ENCODE results near the gene THEM5.

Gene THEM5

DNA sequence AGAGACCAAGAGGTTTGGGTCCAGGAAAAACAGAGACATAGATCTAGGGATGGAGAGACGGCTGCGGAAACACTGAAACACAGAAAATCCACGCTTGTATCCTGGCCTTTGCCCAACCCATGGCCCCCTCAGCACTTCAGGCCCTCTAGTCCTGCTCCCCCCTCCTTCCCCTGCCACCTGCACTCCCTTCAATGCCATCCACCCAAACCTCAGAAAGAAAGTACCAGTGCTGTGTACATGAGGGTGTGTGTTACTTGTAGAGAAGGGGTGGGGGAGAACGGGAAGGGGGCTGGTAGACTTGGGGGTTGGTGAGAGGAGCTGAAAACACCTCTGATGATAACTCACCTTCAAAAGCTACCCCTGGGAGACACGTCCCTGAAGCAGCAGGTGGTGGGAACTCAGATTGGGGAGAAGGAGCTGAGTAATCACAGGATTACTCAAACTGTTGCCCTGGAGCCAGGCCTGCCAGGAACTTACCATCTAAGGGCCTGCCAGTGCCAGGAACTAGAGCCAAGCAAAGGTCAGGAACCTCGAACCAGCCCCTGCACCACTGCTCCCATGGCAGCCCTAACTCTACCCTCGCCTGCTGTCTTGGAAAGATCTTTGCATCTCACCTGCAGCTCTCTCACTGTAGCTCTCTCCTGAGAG lies 33.4 kb downstream of the THEM5 start:
- no peak for DNase-seq (ENCODE audit: low read depth)

DNA sequence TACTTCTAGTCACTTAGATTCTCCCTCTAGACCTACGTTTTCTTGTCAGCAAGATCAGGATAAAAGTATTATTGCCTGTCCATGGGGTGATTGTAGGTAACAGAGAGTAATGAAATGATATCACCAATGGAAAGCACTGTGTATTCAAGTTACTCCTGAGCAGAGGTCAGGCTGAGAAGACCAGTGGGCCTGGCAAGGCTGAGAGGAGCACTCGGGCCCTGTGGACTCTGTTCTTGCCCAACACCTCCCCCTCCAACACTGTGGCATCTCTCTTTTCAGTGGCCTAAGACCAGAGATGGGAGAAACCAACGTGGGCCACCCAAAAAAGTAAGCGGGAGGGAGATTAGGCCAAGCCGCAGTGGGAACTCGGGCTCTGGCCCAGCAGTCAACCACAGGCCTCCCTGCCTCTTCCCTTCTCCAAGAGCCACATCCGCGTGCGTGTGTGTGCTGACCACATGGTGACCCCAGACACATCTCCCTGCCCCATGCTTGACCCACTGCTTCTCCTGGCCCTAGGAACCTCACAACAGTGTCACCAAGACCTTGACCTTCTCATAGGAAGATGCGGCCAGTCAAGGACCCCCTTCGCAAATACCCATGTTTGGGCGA lies 34.2 kb downstream of the THEM5 start:
- no peak for DNase-seq (ENCODE audit: low read depth)

DNA sequence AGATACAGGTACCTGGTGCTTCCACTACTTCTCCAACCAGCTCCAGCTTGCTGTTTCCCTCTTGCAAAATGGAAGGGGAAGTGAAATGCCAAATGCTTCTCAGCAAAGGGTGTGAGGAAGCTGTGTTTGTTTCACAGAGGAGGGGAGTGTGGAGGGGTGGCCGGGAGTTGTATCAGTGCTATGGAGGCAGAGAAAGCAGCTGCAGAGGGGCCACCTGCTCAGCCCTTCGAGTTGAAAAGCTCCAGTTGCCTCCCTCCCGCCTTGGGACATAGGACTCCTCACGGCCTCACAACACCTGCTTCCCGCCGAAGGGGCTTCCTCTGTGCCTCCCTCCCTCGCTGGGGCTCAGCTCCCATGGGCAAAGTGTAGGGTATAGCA lies 36.2 kb downstream of the THEM5 start:
- no peak for DNase-seq (ENCODE audit: low read depth)

DNA sequence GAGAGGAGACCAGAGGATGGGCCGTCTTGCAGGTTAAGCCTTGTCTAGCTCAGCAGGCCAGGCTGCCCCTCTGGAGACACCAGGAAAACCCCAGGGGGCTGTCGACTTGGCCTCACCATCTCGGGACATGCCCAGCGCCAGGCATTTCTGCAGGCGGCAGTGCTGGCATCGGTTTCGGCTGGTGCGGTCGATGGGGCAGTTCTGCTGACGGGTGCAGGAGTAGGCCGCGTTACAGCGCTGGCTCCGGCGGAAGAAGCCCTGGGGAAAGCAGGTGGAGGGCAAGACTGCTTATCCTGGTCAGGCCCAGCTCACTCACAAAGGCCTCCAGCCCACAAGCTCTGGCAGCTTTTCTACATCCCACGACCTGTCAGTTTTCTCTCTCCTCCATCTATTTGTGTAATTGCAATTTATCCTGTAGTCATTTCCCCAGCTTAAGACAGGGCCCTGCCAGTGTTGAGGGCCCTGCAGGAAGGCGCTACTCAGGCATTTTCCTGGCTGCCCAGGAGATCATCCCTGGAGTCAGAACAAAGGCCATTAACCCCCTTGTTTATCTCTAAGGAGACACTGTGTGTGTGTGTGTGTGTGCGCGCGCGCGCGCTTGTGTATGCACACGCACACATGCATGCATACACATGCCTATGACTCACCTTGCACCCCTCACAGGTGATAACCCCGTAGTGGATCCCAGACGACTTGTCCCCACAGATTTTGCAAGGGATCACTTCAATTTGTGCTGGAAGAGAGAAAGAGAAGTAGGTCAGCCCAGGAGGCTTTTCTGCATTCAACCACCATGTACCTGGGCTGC lies 36.8 kb downstream of the THEM5 start:
- DNase-seq (ENCODE audit: low read depth), result no peak

DNA sequence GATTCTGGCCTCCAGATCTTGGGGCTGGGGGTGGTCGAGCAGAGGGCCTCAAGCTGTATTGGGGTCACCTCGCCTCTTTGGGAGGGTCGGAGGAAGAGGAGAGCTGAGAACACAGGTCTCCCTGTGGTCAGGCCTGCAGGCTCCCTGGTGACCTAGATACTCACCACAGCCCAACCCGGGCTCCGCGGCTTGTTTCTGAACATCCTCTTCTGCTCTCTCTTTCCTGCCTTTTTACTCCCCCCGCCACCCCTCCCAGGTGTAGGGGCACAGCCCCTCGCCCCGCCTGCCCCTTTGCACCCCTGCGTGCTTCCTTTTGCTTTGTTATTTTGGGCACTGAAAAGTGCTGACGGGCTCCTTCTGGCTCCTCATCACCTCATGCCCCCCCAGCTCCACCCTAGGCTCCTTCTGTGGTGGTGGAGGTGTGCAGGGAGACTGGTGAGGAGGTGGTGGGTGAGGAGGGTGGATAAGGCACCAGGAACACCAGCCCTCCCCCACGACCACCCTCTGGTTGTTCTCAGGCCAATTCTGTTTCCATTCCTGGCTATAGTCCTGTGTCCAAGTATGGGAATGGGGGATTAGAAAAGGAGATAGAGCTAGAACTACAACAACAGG lies 37.7 kb downstream of the THEM5 start:
- DNase-seq (ENCODE audit: low read depth), result no peak

DNA sequence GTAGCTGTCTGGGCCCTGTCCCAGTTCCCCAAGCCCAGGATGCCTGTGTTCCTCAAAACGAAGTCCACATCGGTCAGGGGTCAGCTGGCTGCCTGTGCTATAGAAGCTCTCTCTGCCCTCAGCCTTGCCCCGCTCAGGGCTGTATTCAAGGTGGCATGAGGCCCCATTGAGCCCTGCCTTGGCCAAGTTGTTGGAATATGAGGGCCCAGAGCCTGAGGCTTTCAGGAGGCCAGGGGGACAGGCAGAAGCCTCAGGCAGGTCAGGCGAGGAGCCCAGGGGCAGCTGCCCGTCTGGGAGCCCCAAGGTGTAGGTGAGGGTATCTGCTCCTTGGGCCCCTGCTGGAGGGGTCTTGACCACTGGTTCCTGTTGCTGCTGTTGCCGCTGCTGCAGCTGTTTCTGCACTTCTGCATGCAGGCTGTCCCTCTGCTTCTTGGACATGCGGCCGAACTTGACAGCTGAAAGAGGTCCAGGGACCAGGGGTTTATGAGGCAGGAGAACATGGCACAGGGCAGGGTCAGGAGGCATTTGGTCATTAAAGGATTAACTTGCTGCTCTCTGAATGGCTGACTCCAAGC lies 38.5 kb downstream of the THEM5 start:
- DNase-seq (ENCODE audit: low read depth), result no peak

DNA sequence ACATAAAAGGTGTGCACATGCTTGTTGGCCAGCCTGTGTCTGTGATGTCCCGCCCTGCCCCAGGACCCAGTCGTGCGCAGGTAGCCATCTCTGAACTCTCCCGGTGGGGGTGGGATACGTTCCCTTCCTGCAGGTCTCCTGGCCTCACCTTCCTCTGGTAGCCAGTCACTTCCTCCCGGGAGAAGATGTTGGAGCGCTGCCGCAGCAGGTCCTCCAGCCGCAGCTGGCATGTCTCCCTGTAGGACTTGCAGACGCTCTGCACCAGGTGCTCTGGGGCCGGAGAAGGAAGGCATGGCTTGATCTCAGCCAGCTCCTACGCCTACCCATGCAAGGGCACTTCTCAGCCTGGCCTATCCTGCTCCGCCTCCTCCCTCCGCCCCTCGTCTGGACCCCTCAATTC lies 39.1 kb downstream of the THEM5 start:
- DNase-seq (ENCODE audit: low read depth), result no peak

DNA sequence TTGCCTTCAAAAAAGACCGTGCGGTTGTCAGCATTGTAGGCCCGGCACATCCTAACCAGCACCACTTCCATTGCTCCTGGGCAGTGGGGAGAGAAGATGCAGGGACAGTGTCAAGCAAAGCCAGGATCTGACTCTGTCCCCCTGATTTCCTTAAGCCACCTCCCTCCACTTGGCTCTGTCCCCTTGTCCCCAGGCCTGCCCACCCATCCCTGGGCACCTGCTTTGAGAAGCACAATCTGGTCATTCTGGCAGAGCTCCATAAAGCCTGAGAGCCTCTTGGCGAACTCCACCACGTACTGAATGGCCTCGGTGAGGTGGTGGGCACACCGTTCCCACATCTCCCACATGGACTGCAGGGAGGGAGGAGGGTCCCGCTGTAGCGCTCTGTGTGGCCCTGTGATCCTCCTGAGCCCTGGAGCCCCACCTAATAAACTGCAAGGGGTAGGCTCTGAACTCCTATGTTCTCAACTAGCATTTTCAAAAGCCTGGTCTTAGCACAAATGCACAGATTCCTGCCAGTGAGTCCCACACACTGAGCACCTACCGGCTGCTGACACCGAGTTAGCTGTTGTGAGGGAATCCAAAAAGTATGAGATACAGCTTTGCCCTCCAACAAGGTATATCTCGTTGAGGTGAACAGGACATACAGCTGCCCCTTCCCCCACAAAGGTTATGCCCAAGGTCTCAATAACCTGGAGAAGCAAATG lies 40.1 kb downstream of the THEM5 start:
- no peak for DNase-seq (ENCODE audit: low read depth)

DNA sequence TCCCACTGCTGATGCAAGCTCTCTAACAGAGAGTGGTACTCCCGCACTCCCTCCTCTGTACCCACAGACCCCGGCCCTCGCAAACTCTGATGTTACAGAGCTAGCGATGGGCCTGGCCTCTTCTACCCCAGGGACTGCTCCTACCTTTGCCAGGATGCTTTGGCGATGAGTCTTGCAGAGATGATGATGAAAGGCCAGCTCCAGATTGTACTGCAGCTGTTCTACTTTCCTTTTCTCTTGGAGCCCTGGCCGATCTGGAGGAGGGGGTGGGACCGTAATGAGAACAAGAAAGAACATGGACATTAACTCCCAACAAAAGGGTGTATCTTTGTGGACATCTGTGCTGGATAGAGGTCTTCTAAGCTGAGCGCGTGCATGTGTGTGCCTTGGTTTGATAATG lies 42.3 kb downstream of the THEM5 start:
- no peak for DNase-seq (ENCODE audit: low read depth)

DNA sequence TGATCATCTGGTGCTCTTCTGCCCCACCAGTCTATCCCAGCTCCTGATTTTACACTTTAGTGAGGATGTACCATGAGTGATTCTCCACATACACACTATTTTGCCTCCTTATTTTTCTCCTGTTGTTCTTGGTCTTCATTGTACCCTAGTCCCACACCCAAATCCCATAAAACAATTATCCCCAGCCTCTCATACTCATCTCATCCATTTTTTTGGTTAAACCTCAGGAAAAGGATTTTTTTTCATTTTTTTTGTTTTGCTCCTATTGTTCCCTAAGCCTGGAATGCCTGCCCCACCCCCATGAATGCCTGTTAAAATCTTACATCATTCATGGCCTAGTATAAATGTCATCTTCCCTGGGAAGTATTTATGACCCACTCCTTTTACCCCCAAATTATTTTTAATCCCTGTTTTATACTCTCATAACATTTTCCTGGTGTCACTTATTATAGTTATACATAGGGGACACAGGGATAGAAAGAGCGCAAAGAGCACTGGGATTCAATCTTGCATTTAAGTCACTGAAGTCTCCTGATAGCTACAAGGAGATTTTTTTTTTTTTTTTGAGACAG lies 43.4 kb downstream of the THEM5 start:
- no peak for DNase-seq (ENCODE audit: low read depth)

DNA sequence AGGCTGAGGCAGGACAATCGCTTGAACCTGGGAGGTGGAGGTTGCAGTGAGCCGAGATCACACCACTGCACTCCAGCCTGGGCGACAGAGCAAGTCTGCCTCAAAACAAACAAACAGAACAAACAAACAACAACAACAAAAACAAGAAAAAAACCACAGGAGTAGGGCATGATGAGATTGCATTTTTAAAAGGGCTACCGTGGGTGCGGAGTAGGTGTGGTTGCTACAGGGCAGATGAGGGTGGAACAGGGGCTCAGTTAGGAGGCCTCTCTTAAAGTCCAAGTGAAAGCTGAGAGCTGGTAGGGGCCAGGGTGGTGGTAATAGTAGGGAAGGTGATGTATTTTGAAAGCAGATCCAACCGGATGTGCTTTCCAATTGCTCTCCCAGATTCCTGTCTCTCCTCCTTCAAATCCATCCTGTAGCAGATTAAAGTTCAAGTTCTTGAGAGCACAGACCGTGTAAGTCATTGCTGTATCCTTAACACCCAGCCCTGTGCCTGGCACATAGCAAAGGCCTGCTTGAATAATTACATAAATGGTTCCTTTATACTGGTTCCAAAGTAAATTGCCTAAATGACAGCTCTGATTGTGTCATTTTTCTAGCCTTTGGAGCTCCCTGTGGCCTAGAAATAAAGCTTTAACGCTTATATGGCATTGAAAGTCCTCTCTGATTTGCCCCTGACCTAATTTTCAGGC lies 44.1 kb downstream of the THEM5 start:
- DNase-seq (ENCODE audit: low read depth), result no peak

DNA sequence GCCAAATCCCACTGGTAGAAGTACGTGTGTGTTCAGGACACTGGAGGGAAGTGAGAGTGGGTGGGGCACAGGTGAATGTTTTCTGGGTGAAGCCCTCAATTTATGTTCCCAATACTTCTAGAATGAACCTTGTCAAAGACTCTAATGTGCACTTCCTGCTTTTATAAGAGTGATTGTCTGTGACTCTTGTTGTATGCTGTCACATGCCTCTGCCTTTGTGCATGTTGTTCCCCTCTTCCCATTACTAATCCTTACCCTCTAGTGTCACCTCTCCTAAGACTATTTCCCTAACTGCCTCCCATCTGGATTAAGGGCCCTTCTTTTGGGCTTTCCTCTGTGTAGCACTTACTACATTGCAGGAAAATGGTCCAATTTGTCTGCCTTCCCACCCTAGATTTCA lies 45.7 kb downstream of the THEM5 start:
- no peak for DNase-seq (ENCODE audit: low read depth)

DNA sequence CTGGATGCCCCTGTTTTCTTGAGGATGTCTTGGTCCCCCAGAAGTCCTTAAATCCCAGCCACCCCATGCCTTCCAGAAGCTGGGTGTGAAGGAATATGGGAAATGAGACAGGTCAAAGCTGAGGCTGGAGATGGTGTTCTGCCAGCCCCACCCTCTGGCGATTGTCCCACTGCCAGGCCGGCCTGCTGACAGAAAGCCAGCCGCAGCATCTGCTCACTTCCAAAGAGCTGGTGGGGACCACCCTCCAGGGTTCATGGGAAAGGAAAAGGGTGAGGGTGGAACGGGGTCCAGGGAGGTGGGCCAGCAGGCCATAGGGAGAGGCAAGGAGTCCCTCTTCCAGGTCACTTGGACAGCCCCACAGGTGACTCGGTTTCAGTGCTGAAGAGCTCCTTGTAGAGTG lies 46.4 kb downstream of the THEM5 start:
- DNase-seq (ENCODE audit: low read depth), result no peak

DNA sequence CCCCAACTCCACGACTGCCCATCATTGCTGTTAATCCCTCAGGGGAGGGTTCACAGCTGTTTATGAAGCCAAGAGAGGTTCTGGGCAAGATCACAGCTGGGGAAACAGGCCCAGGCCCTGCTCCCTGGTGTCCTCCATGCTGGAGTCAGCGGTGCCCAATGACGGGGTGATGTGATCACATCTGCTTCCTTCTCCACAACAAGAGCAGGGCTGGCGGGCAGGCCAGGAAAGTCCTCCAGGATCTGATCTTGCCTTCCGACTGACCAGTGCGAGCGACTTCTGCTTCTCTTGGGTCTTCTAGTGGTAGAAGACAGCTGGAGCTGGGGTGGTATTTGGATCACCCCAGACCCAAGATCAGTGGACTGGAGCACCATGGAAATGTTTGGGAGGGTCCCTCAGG lies 47.3 kb downstream of the THEM5 start:
- DNase-seq (ENCODE audit: low read depth), result no peak

DNA sequence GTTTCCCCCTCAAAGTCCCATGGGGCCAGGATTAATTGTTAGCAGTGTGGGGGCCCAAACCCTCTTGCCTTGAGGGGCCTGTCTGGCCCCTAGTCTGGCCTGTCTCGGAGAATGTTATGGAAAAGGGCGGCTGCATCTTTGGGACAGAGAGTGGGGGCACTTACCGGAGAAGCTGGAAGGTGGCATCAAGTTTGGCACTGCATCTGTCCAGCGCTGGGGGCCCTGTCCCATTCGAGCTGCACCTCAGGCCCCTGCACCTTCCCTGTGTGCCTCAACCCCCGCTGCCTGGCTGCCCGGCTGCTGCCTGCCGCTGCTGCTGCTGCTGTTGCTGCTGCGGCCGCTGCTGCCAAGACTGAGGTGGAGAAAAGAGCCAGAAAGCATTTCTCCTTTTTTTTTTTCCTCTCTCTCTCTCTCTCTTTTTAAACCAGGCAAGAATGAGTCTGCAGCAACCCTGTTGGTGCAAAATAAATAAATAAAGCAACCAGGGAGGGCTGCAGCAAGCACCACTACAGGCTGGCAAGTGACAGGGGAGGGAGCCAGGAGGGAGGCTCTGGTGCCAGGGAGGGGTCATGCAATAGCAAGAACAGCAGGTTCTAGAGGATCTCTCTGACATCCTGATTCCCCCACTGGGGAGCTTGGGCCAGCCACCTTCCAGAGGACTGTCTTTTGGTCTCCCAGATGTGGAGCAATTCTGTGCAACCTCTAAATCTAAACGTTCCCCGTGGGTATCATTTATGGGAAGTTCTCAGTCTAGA lies 48.3 kb downstream of the THEM5 start, which contains the start of gene LINGO4:
LINGO4 (minus strand) TSS at position 354 of the 755 bp plus-strand sequence. CDS start 2,715 bp downstream, outside the sequence.
- DNase-seq (ENCODE audit: low read depth), result no peak

DNA sequence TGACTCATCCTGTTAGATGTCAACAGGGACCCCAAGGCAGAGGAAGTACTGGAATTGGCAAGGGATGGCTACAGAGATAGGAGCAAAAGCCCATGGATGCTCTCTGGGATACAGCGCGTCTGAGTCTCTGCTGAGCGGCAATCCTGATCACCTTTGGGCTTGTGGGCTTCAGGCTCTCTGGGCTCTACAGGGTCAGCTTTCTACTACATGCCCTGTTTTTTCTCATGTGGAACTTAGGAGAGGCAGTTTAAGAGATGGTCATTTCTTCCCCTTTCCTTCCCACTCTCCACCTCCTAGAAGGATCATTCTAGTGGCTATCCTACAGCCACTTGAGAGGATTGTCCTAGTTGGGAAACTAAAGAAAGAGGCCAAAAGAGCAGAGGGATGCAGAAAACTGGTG lies 49.6 kb downstream of the THEM5 start:
- no peak for DNase-seq (ENCODE audit: low read depth)

DNA sequence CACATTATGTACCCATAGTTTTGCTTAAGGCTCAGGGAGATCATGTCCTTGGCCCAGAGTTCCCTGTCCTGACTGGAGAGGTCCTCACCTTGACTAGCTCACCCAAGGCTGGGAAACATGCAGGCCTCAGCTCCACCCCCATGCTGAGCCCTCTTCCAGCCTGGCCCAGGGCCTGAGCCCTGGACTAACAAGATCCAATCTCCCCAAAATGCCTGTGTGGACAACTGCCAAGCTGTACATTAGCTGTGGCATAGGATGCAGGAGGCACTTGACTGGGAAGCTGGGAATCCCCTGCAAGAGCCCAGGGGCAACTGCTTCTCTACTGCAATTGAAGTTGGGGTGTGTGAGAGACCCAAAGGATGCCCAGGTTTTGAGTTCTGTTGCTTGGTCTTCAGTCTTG lies 50.3 kb downstream of the THEM5 start:
- DNase-seq (ENCODE audit: low read depth), result no peak

DNA sequence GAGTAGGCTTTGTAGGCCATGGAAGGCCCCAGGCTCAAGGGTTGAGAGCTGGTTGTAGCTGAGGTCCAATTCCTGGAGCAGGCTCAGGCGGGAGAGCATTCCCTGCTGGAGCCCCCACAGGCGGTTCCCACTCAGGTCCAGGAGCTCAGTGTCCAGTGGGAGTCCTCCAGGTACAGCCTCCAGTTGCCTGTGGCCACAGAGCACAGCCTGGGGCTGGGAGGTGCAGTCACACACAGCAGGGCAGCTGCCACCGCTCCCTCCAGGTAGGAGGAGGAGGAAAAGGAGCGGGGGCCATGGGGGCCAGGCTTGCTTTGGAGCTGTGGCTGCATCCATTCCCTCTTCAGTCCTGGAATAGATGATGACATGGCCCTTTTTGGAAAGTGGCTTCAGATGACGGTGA lies 51.1 kb downstream of the THEM5 start:
- DNase-seq (ENCODE audit: low read depth), result no peak

DNA sequence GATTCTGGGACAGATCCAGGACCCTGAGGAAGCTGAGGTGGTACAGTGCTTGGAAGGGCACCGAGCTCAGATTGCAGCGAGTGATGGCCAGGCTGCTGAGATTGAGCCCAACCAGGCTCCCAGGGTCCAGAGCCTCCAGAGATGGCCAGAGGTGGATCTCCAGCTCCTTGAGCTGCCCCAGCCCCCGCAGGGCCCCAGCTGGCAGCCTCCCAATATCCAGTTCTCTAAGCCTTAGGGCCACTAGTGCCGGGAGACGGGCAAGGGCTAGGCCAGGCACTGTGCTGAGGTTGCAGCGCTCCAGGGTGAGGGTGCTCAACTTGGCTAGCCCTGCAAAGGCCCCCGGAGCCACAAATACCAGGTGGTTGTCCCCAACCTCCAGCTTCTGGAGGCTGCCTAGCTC lies 51.7 kb downstream of the THEM5 start:
- DNase-seq (ENCODE audit: low read depth), result no peak

DNA sequence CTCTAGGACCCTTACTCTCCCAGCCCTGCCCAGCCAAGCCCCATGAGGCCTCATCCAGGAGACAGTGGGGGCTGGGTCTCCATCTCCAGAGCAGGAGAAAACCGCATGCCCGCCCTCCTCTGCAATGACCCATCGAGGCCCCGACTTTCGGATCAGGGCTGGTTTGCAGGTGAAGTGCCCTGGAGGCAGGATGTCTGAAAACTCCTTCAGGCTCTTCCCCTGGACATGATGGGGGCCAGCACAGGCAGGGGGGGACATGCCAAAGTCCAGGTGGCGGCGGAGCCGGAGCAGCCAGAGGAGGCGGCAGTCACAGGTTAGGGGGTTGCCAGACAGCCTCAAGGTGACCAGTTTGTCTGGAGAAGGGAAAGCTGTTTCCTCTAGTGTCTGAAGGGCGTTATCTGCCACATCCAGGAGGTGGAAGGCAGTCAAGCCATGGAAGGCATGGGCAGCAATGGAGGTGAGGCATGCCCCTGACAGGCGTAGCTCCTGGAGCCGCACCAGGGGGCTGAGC lies 52.1 kb downstream of the THEM5 start:
- no peak for DNase-seq (ENCODE audit: low read depth)

All from HS-5 (cell line).